Measurements from ENCODE around the gene OBP2A. TPM values are rescaled to one million over a fixed set of nuclear protein-coding genes. Genes with fewer than 3 reads are reported as not detected.

Gene OBP2A
- total and polyA plus RNA-seq, 2 of the 8 experiments (the other 6 are each of a cell fraction or from before 2014, with no cell fraction given) = not detected

DNA sequence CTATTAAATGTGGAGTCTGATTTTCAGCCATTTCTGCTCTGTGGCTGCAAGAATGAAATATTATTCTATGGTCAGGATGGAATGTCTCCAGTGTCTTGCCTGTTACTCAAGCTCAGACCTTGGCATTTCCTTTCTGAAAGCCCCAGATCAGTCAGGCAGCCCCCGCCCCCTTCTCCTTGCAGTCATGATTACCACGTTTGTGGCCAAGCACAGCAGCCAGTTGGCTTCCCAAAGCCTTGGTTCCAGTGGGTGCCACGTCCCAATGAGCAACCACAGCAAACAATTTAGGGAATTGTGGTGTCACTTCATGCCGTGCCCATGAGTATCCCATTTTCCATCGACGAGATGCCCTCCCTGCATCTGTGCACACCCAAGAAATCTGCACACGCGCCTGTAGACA is 9.7 kb upstream of the OBP2A start:
- ChIA-PET POLR2A (ENCODE audit: partially characterized antibody) (no interaction called here), CTCF (ENCODE audit: partially characterized antibody) (no interaction called here)
- H4K5ac ChIP-seq (ENCODE audit: insufficient read length, low read depth, low read length) = no peak overlapping the region
- no peaks in the 10 kb centered on the region for H3K23me2 ChIP-seq (ENCODE audit: low read depth, low read length)
- H2BK15ac ChIP-seq (ENCODE audit: low read length) = no peak overlapping the region
- no peak overlapping the region for H2BK120ac ChIP-seq (replicated peaks; ENCODE audit: low read depth, low read length)
- H3K9ac ChIP-seq (replicated peaks in 1 of 4; ENCODE audit: extremely low read depth in 1 of 4, low read depth in 3 of 4, low read length in 3 of 4) = no peak overlapping the region
- 87% methylated on average over 8 of the region's 8 CpGs; no CpG with 5 or more reads in 1 of the 2 experiments for WGBS, 2 experiments (ENCODE audit: extremely low coverage in 1 of 2, insufficient coverage in 1 of 2, insufficient read length in 1 of 2, insufficient replicate concordance in 2 of 2, low coverage in 1 of 2, low lambda C conversion rate in 2 of 2, missing lambda C conversion rate in 1 of 2)
- no peak overlapping the region for H3K14ac ChIP-seq (ENCODE audit: insufficient read length)
- H3K18ac ChIP-seq (ENCODE audit: extremely low read depth, low read length) = no peak overlapping the region
- H3K79me1 ChIP-seq (ENCODE audit: low read depth, low read length) = no peaks in the 10 kb centered on the region
- peaks cover 0 to 2% (median 0%) of the 10 kb centered on the region in 4 experiments; a peak in 1 of 7 replicates for H3K4me1 ChIP-seq (replicated peaks in 1 of 4; ENCODE audit: control insufficient read depth in 3 of 4, insufficient read depth in 4 of 4, low read length in 3 of 4)
- H3K27me3 ChIP-seq (replicated peaks in 1 of 4; ENCODE audit: control insufficient read depth in 3 of 4, extremely low read depth in 1 of 4, insufficient read depth in 3 of 4, low read length in 3 of 4) = no peaks in the 10 kb centered on the region
- H2AK5ac ChIP-seq (ENCODE audit: low read depth, low read length) = no peak overlapping the region
- H3K27ac ChIP-seq (ENCODE audit: low read depth, low read length) = no peak overlapping the region
- no peaks in the 10 kb centered on the region for H3K9me3 ChIP-seq (ENCODE audit: insufficient read depth in 2 of 2, low read depth in 1 of 2, low read length in 1 of 2)
- no peaks in the 10 kb centered on the region for H3K79me2 ChIP-seq (ENCODE audit: control insufficient read depth in 1 of 2, insufficient read depth in 2 of 2, low read length in 2 of 2)
- H2AFZ ChIP-seq (ENCODE audit: low read length) = no peak overlapping the region
- H4K91ac ChIP-seq (replicated peaks; ENCODE audit: insufficient read length, low read length) = no peak overlapping the region
- no peak overlapping the region for H3K23ac ChIP-seq (ENCODE audit: insufficient read length)
- no peak overlapping the region for H3K4me3 ChIP-seq (ENCODE audit: extremely low read depth in 1 of 4, insufficient read depth in 2 of 4, low read depth in 3 of 4, low read length in 4 of 4)
- H2BK12ac ChIP-seq (ENCODE audit: low read depth, low read length) = no peak overlapping the region
- H4K20me1 ChIP-seq (replicated peaks in 1 of 2; ENCODE audit: control insufficient read depth in 1 of 2, insufficient read depth in 2 of 2, low read length in 2 of 2) = no peaks in the 10 kb centered on the region
- no peaks in the 10 kb centered on the region for H3K36me3 ChIP-seq (ENCODE audit: control insufficient read depth in 2 of 4, insufficient read depth in 4 of 4, low read length in 3 of 4)
- FAIRE-seq (no peak), DNase-seq (ENCODE audit: low read depth in 1 of 2, low spot score in 2 of 2) (no peak)
- H4K8ac ChIP-seq (ENCODE audit: extremely low read depth, insufficient read depth, low read length) = no peak overlapping the region
- H2BK5ac ChIP-seq (ENCODE audit: low read depth, low read length) = no peak overlapping the region
- no peak overlapping the region for H3K4me2 ChIP-seq (ENCODE audit: insufficient read depth in 1 of 2, low read depth in 2 of 2, low read length in 2 of 2)
- H2BK20ac ChIP-seq (ENCODE audit: low read length) = no peak overlapping the region
- no peak overlapping the region for H3K4ac ChIP-seq (replicated peaks; ENCODE audit: insufficient read length, low read depth, low read length)
- H3K56ac ChIP-seq (replicated peaks; ENCODE audit: insufficient read length, low read depth, low read length) = no peak overlapping the region
- TF ChIP-seq, protein P1, sequence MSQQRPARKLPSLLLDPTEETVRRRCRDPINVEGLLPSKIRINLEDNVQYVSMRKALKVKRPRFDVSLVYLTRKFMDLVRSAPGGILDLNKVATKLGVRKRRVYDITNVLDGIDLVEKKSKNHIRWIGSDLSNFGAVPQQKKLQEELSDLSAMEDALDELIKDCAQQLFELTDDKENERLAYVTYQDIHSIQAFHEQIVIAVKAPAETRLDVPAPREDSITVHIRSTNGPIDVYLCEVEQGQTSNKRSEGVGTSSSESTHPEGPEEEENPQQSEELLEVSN (IDR thresholded peaks at IDR 0.05) = no peak
- TF ChIP-seq KDM4A (IDR thresholded peaks at IDR 0.05; ENCODE audit: low read depth, low read length, severe bottlenecking) (no peak), RXRA (IDR thresholded peaks at IDR 0.05; ENCODE audit: insufficient read depth, low read depth, low read length) (no peak), YY1 (IDR thresholded peaks at IDR 0.05; ENCODE audit: low read depth, low read length) (no peak), GTF2F1 (IDR thresholded peaks at IDR 0.05; ENCODE audit: borderline replicate concordance, low read depth, low read length) (no peak), ATF3 (IDR thresholded peaks at IDR 0.05; ENCODE audit: insufficient read depth, low read depth, low read length) (no peak), SP1 (IDR thresholded peaks at IDR 0.05; ENCODE audit: low read depth, low read length) (no peak), TCF12 (IDR thresholded peaks at IDR 0.05; ENCODE audit: low read depth, low read length) (no peak), KDM1A (IDR thresholded peaks at IDR 0.05; ENCODE audit: borderline replicate concordance, low read length) (no peak), HDAC6 (IDR thresholded peaks at IDR 0.05; ENCODE audit: low read depth, low read length) (no peak), SUZ12 (IDR thresholded peaks at IDR 0.05; ENCODE audit: low read length) (no peak), TAF7 (optimal IDR thresholded peaks at IDR 0.05; ENCODE audit: borderline replicate concordance, low read depth, low read length) (no peak)
- TF ChIP-seq, protein P2, sequence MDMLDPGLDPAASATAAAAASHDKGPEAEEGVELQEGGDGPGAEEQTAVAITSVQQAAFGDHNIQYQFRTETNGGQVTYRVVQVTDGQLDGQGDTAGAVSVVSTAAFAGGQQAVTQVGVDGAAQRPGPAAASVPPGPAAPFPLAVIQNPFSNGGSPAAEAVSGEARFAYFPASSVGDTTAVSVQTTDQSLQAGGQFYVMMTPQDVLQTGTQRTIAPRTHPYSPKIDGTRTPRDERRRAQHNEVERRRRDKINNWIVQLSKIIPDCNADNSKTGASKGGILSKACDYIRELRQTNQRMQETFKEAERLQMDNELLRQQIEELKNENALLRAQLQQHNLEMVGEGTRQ (IDR thresholded peaks at IDR 0.05; ENCODE audit: low read length) = no peak

All from H1 (cell line).